Peyer's patch (tissue), 4 donors: ENCODE data around the gene PARD3B.

Source experiments
- POLR2A ChIP-seq, 2 donors: fragments of 450-650 bp; IDR thresholded peaks; one replicate each; pipeline ENCODE4 v1.5.1; 2017; ENCODE audit warnings: antibody characterized with exemption in 2 of 2, mild to moderate bottlenecking in 2 of 2, moderate library complexity in 2 of 2
- TF ChIP-seq, protein P1 (sequence below), 6 experiments: fragments of 450-650 bp in 4 of 6; fragments of 200-600 bp in 2 of 6; sonication (generic) in 1 of 6; IDR thresholded peaks; one replicate each; pipeline ENCODE4 v1.5.1; 2017 to 2019; ENCODE audit warnings: antibody characterized with exemption in 6 of 6, mild to moderate bottlenecking in 3 of 6, moderate library complexity in 1 of 6

DNA sequence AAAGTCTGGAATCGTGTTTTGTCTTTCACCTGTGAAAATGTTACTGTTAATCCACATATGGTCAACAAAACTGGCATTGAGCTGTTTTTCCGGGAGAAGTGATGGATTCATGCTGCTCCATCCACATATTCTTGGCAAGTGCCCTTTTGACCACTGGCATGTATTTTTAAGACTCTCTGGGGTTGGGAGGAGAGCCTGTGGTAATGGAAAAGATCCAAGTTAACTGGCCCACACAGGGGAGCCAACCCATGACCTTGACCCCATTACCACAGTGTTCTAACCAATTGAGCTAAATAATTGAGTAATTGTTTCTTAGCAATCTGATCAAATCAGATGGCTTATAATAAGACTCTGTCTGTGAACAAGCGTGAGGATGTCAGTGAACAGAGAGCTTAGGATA lies 840.8 kb downstream of the PARD3B start:
- TF ChIP-seq, protein P1, sequence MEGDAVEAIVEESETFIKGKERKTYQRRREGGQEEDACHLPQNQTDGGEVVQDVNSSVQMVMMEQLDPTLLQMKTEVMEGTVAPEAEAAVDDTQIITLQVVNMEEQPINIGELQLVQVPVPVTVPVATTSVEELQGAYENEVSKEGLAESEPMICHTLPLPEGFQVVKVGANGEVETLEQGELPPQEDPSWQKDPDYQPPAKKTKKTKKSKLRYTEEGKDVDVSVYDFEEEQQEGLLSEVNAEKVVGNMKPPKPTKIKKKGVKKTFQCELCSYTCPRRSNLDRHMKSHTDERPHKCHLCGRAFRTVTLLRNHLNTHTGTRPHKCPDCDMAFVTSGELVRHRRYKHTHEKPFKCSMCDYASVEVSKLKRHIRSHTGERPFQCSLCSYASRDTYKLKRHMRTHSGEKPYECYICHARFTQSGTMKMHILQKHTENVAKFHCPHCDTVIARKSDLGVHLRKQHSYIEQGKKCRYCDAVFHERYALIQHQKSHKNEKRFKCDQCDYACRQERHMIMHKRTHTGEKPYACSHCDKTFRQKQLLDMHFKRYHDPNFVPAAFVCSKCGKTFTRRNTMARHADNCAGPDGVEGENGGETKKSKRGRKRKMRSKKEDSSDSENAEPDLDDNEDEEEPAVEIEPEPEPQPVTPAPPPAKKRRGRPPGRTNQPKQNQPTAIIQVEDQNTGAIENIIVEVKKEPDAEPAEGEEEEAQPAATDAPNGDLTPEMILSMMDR (IDR thresholded peaks at IDR 0.05) = no peak
- no peak for TF ChIP-seq POLR2A (IDR thresholded peaks at IDR 0.05)
